Large intestine (tissue), 3 donors: ENCODE data around the gene PSMB8. TPM values are rescaled to one million over a fixed set of nuclear protein-coding genes. Genes with fewer than 3 reads are reported as not detected.
A peak's percentile ranks its signal among the peaks of the same experiment; 100 is the strongest.

Experiments
- DNase-seq, 2 donors: peaks; one replicate each; pipeline versions ENCODE4 v3.0.0 to v3.0.0-alpha.2; 2013
- H3K27ac ChIP-seq: one replicate; pipeline ENCODE4 v1.5.1; 2013; ENCODE audit warnings: low read length
- H3K27me3 ChIP-seq: 2 replicates; pipeline ENCODE4 v1.6.1; 2013; ENCODE audit warnings: low read length; ENCODE audit not compliant: control insufficient read depth, insufficient read depth
- H3K36me3 ChIP-seq: 2 replicates; pipeline ENCODE4 v1.6.1; 2013; ENCODE audit warnings: low read length; ENCODE audit not compliant: control insufficient read depth, insufficient read depth
- H3K4me1 ChIP-seq: one replicate; pipeline ENCODE4 v1.6.1; 2013; ENCODE audit warnings: low read length; ENCODE audit not compliant: control insufficient read depth, insufficient read depth
- H3K4me3 ChIP-seq: one replicate; pipeline ENCODE4 v1.5.1; 2013; ENCODE audit warnings: low read length
- H3K9me3 ChIP-seq: one replicate; pipeline ENCODE4 v1.6.1; 2013; ENCODE audit warnings: mild to moderate bottlenecking, low read depth, low read length, moderate library complexity; ENCODE audit not compliant: control insufficient read depth
- WGBS: methylation state at CpG from one replicate; pipeline ENCODE4 v1.1.5; 2013; ENCODE audit warnings: low lambda C conversion rate; ENCODE audit not compliant: insufficient coverage; 5-methylcytosine and 5-hydroxymethylcytosine counted together
- polyA plus RNA-seq: library from polyadenylated mRNA; unstranded; fragments of 120-200 nt; gene quantifications from one replicate; pipeline ENCODE4 v1.2.1, GENCODE V29; 2013

PSMB8 gene
- polyA plus RNA-seq, 1 donor = 47.3 TPM

DNA sequence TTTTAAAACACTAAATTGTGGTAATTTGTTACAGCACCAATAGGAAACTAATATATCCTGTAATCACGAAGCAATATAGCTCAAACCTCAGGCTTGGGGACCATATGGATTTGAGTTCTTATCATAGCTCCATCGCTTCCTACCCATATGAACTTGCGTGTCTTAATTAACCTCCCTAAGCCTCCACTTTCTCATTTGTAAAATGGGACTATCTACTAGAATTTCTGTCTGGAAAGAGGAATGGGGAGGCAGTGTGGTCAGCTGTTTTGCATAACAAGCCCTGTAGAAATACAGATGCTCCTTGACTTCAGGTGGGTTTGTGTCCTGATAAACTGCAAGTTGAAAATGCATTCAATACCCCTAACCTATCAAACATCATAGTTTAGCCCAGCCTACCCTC lies 44.1 kb downstream of the PSMB8 start:
- peaks cover 51% of the 10 kb centered on the region for H3K27me3 ChIP-seq
- peaks cover 2% of the 10 kb centered on the region for H3K4me1 ChIP-seq
- H3K27ac ChIP-seq = no peak overlapping the region
- no CpG with 5 or more reads among the region's 3 CpGs for WGBS
- no peak for DNase-seq
- H3K4me3 ChIP-seq = no peak overlapping the region
- no peaks in the 10 kb centered on the region for H3K9me3 ChIP-seq
- no peaks in the 10 kb centered on the region for H3K36me3 ChIP-seq

- peaks cover 2% of the 10 kb centered on the region for H3K4me1 ChIP-seq
- no peaks in the 10 kb centered on the region for H3K9me3 ChIP-seq
- H3K4me3 ChIP-seq = no peak overlapping the region
- peaks cover 56% of the 10 kb centered on the region for H3K27me3 ChIP-seq
- 90% methylated on average over 2 of the region's 3 CpGs for WGBS
- H3K36me3 ChIP-seq = no peaks in the 10 kb centered on the region
- no peak overlapping the region for H3K27ac ChIP-seq
- DNase-seq = no peak
Observed at GRCh38 chr6:32799168-32799567, 44.7 kb downstream of the PSMB8 start.

- WGBS = 59% methylated on average over 3 of the region's 30 CpGs
- H3K4me3 ChIP-seq = no peak overlapping the region
Observed at GRCh38 chr6:32796848-32797776, 46.7 kb downstream of the PSMB8 start.

DNA sequence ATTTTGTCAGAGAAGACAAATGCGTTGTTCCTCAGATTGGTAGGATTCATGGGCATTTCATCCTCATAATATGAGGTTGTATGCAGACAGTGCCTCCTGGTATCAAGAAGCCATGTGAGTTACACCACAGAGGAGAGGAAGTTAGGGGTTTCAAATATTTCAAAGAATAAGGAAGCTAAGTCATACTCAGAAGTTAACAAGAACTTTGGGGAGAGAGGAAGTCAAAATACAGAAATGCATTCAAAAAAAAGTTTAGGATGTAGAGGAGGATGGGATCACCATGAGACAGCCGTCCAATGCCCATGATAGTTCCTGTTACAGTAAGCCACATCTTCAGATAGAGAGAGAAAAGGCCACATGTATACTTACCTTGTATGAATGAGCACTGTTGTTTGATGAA lies 49.3 kb downstream of the PSMB8 start:
- H3K27me3 ChIP-seq = peaks cover 69% of the 10 kb centered on the region
- H3K4me3 ChIP-seq = no peak overlapping the region
- H3K4me1 ChIP-seq = peaks cover 2% of the 10 kb centered on the region
- WGBS = no CpG with 5 or more reads among the region's 2 CpGs
- no peak for DNase-seq
- no peak overlapping the region for H3K27ac ChIP-seq
- no peaks in the 10 kb centered on the region for H3K36me3 ChIP-seq
- H3K9me3 ChIP-seq = no peaks in the 10 kb centered on the region

More at GRCh38 chr6:32796848-32797776, 46.7 kb downstream of the PSMB8 start:
- Histone ChIP-seq H3K4me1 (peaks cover 2% of the 10 kb centered on the region), H3K9me3 (no peaks in the 10 kb centered on the region), H3K27me3 (peaks cover 64% of the 10 kb centered on the region), H3K27ac (no peak overlapping the region), H3K36me3 (no peaks in the 10 kb centered on the region)
- peak; percentile 43 for DNase-seq

DNA sequence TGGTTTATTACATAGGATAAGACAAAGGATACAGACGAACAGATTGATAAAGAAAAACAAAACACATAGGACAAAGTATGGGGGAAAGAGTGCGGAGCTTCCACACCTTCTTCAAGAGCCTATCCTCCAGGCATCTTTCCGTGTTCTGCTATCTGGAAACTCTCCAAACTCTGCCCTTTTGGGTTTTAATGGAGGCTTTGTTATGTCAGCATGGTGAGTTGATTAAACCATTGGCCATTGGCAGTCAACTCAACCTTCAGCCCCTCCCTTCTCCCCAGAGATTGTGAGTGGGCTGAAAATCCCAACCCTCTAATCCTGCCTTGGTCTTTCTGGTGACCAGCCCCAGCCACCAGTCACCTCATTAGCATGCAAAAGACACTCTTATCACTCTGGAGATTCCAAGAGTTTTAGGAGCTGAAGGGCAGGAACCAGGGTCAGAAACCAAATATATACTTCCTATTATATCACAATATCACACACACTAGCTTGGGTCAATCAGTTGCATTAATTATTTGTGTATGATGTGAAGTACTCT lies 50.9 kb downstream of the PSMB8 start:
- peaks cover 2% of the 10 kb centered on the region for H3K4me1 ChIP-seq
- H3K4me3 ChIP-seq = no peak overlapping the region
- no peak overlapping the region for H3K27ac ChIP-seq
- peaks cover 56% of the 10 kb centered on the region for H3K27me3 ChIP-seq
- no peaks in the 10 kb centered on the region for H3K9me3 ChIP-seq
- DNase-seq = no peak
- H3K36me3 ChIP-seq = no peaks in the 10 kb centered on the region
- WGBS = no CpG with 5 or more reads among the region's 3 CpGs

Other genes starting within 250 kb of the PSMB8 start
- gene HLA-DQA1, start 206.6 kb downstream of the PSMB8 start, polyA plus RNA-seq = 53.4 TPM
- gene HLA-DQB1, start 177.4 kb downstream of the PSMB8 start, polyA plus RNA-seq = 23.7 TPM
- 1.8 TPM for gene HLA-DQA2, start 102.7 kb downstream of the PSMB8 start, polyA plus RNA-seq
- gene HLA-DQB2, start 80.5 kb downstream of the PSMB8 start, polyA plus RNA-seq = 1.9 TPM
- gene HLA-DOB, start 27.0 kb downstream of the PSMB8 start, polyA plus RNA-seq = 0.94 TPM
- 13.3 TPM for gene TAP2, start 5.3 kb downstream of the PSMB8 start, polyA plus RNA-seq
- gene TAP1, start 9.7 kb upstream of the PSMB8 start, polyA plus RNA-seq = 18.7 TPM
- gene PSMB9, start 10.1 kb upstream of the PSMB8 start, polyA plus RNA-seq = 21.7 TPM
- 23.9 TPM for gene HLA-DMB, start 97.0 kb upstream of the PSMB8 start, polyA plus RNA-seq
- 25.4 TPM for gene HLA-DMA, start 109.0 kb upstream of the PSMB8 start, polyA plus RNA-seq
- 222 TPM for gene BRD2, start 124.5 kb upstream of the PSMB8 start, polyA plus RNA-seq
- gene HLA-DOA, start 165.5 kb upstream of the PSMB8 start, polyA plus RNA-seq = 7.5 TPM
- gene HLA-DPA1, start 229.6 kb upstream of the PSMB8 start, polyA plus RNA-seq = 163 TPM
- gene HLA-DPB1, start 231.9 kb upstream of the PSMB8 start, polyA plus RNA-seq = 75.0 TPM